HepG2 (cell line): ENCODE data around the gene TMEM121. TPM values are rescaled to one million over a fixed set of nuclear protein-coding genes. Genes with fewer than 3 reads are reported as not detected.

Source experiments
- FOXP4 ChIP-seq: sonication (generic); formaldehyde crosslinking; IDR thresholded peaks from 2 replicates; pipeline ENCODE4 v1.4.0; 2020; ENCODE audit warnings: missing genetic modification reagents
- HDAC1 ChIP-seq: sonication (generic); formaldehyde crosslinking; IDR thresholded peaks from 2 replicates; pipeline ENCODE4 v1.5.1; 2020; ENCODE audit warnings: mild to moderate bottlenecking, missing genetic modification reagents
- NR2F2 ChIP-seq: IDR thresholded peaks from 2 replicates; pipeline ENCODE4 v1.6.1; 2012; ENCODE audit warnings: low read depth, inconsistent platforms, borderline replicate concordance
- PAXIP1 ChIP-seq: sonication (generic); formaldehyde crosslinking; conservative IDR thresholded peaks from 2 replicates; pipeline ENCODE4 v1.4.0; 2020; ENCODE audit warnings: mild to moderate bottlenecking, missing genetic modification reagents, moderate library complexity
- SNAI1 ChIP-seq: sonication (generic); formaldehyde crosslinking; IDR thresholded peaks from 2 replicates; pipeline ENCODE4 v1.5.0; 2020; ENCODE audit warnings: mild to moderate bottlenecking, missing genetic modification reagents, borderline replicate concordance
- SUZ12 ChIP-seq: fragments of 150-350 bp; IDR thresholded peaks from 2 replicates; pipeline ENCODE4 v1.6.1; 2014; ENCODE audit warnings: low read depth, low read length
- TARDBP ChIP-seq: sonication (generic); formaldehyde crosslinking; IDR thresholded peaks from 2 replicates; pipeline ENCODE4 v1.8.0; 2022; ENCODE audit warnings: mild to moderate bottlenecking, missing genetic modification reagents
- ZBTB7A ChIP-seq: sonication (generic); formaldehyde crosslinking; IDR thresholded peaks from 2 replicates; pipeline ENCODE4 v1.8.0; 2022; ENCODE audit warnings: mild to moderate bottlenecking, missing genetic modification reagents
- ZNF263 ChIP-seq: sonication (generic); formaldehyde crosslinking; IDR thresholded peaks from 2 replicates; pipeline ENCODE4 v1.4.0; 2020; ENCODE audit warnings: missing genetic modification reagents
- ZNF292 ChIP-seq: sonication (generic); formaldehyde crosslinking; IDR thresholded peaks from 2 replicates; pipeline ENCODE4 v1.8.1; 2022; ENCODE audit warnings: mild to moderate bottlenecking, low read depth, missing genetic modification reagents, borderline replicate concordance
- ZNF34 ChIP-seq: sonication (generic); formaldehyde crosslinking; IDR thresholded peaks from 2 replicates; pipeline ENCODE4 v1.4.0; 2020; ENCODE audit warnings: mild to moderate bottlenecking, missing genetic modification reagents, borderline replicate concordance
- ZNF563 ChIP-seq: sonication (generic); formaldehyde crosslinking; IDR thresholded peaks from 2 replicates; pipeline ENCODE4 v1.8.0; 2022; ENCODE audit warnings: mild to moderate bottlenecking, moderate library complexity, missing genetic modification reagents
- ZNF768 ChIP-seq: sonication (generic); formaldehyde crosslinking; IDR thresholded peaks from 2 replicates; pipeline ENCODE4 v1.4.0; 2020; ENCODE audit warnings: missing genetic modification reagents
- ZNF776 ChIP-seq: sonication (generic); formaldehyde crosslinking; IDR thresholded peaks from 2 replicates; pipeline ENCODE4 v1.4.0; 2020; ENCODE audit warnings: mild to moderate bottlenecking, missing genetic modification reagents
- polyA plus RNA-seq, 8 experiments: library from polyadenylated mRNA; depleted of rRNA in 3 of 8; stranded (reverse) in 7 of 8; unstranded in 1 of 8; fragments of >200 nt; fragmentation: Illumina TruSeq in 4 of 8; extraction: Trizol in 4 of 8; gene quantifications; 2 replicates each; pipeline versions ENCODE4 v1.2.1 to v1.2.3, GENCODE V29; 2011 to 2016; ENCODE audit warnings: low read depth in 4 of 8, missing spikeins in 1 of 8, mixed read lengths in 1 of 8; ENCODE audit not compliant: insufficient read depth in 1 of 8
- total RNA-seq, 5 experiments: library from RNA; depleted of rRNA; stranded (reverse); fragments of >200 nt; fragmentation: Illumina TruSeq; extraction: Trizol; gene quantifications; 2 replicates each; pipeline ENCODE4 v1.2.3, GENCODE V29; 2016; ENCODE audit warnings: low read depth in 1 of 5
- TF ChIP-seq, protein P1 (sequence below): sonication (generic); formaldehyde crosslinking; IDR thresholded peaks from 2 replicates; pipeline ENCODE4 v1.5.0; 2020; ENCODE audit warnings: mild to moderate bottlenecking, missing genetic modification reagents, moderate library complexity
- TF ChIP-seq, protein P2 (sequence below): IDR thresholded peaks from 2 replicates; pipeline ENCODE4 v1.6.1; 2016; ENCODE audit warnings: missing compliant biosample characterization, missing genetic modification reagents, borderline replicate concordance
- TF ChIP-seq, protein P3 (sequence below): sonication (generic); formaldehyde crosslinking; IDR thresholded peaks from 2 replicates; pipeline ENCODE4 v1.4.0; 2020; ENCODE audit warnings: mild to moderate bottlenecking, missing genetic modification reagents, borderline replicate concordance

TMEM121 gene
- total and polyA plus RNA-seq, 2 of the 13 experiments (the other 11 are each of a cell fraction or from before 2014, with no cell fraction given): 6.6 to 19.0 TPM

DNA sequence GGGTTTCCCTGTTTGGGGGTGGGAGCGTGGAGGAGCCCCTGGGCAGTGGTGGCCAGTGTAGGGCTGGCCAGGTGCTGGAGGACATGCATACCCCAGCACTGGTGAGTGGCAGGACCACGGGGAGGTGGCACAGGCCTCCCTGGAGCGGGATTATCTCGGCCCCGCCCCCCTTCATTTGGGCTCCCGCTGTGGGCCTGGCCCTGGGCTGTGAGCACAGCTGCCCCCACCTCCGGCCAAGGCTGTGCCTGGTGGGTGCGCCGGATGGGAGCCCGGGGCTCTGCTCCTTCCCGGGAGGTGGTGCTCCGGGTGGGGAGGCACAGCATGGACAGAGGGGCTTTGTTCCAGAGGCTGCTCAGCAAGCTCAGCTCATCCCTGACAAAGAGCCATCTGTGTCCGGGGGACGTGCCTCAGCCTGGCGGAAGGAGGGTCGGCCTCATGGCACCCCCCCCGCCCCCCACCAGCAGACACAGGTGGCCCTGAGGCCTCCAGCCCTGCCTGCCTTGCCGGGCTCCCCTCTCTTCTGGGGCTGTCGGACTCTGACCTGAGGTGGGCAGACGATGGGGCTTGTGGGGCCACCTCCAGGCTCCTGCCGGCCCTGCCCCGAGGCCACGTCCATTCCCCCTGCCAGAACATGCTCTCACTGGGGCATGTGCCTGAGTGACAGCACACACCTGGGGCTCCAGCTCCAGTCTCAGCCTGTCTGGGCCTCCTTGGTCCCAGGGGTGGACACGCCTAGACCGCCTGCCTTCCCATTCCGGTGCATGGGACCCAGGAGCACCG, 26.9 kb upstream of the TMEM121 start (continued):
- TF ChIP-seq, protein P1, sequence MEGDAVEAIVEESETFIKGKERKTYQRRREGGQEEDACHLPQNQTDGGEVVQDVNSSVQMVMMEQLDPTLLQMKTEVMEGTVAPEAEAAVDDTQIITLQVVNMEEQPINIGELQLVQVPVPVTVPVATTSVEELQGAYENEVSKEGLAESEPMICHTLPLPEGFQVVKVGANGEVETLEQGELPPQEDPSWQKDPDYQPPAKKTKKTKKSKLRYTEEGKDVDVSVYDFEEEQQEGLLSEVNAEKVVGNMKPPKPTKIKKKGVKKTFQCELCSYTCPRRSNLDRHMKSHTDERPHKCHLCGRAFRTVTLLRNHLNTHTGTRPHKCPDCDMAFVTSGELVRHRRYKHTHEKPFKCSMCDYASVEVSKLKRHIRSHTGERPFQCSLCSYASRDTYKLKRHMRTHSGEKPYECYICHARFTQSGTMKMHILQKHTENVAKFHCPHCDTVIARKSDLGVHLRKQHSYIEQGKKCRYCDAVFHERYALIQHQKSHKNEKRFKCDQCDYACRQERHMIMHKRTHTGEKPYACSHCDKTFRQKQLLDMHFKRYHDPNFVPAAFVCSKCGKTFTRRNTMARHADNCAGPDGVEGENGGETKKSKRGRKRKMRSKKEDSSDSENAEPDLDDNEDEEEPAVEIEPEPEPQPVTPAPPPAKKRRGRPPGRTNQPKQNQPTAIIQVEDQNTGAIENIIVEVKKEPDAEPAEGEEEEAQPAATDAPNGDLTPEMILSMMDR (CRISPR knock-in tag): peak; percentile 44
- TF ChIP-seq, protein P2, sequence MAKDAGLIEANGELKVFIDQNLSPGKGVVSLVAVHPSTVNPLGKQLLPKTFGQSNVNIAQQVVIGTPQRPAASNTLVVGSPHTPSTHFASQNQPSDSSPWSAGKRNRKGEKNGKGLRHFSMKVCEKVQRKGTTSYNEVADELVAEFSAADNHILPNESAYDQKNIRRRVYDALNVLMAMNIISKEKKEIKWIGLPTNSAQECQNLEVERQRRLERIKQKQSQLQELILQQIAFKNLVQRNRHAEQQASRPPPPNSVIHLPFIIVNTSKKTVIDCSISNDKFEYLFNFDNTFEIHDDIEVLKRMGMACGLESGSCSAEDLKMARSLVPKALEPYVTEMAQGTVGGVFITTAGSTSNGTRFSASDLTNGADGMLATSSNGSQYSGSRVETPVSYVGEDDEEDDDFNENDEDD: peak; percentile 53; the same call in 1 of the 2 replicates
- peak; percentile 98 for TF ChIP-seq ZNF263
- TF ChIP-seq ZNF292: peak; percentile 74
- peak; percentile 58; the same call in 1 of the 2 replicates for TF ChIP-seq ZNF34 (CRISPR knock-in tag)
- TF ChIP-seq ZNF768: peak; percentile 66
- TF ChIP-seq SNAI1: 0 out of 2 replicates have a peak, but pooled peaks have one; percentile 52
- TF ChIP-seq TARDBP (CRISPR knock-in tag): peak; percentile 78
- peak; percentile 83 for TF ChIP-seq FOXP4 (CRISPR knock-in tag)
- TF ChIP-seq SUZ12: no peak
- TF ChIP-seq ZNF776: peak; percentile 69; the same call in 1 of the 2 replicates
- TF ChIP-seq, protein P3, sequence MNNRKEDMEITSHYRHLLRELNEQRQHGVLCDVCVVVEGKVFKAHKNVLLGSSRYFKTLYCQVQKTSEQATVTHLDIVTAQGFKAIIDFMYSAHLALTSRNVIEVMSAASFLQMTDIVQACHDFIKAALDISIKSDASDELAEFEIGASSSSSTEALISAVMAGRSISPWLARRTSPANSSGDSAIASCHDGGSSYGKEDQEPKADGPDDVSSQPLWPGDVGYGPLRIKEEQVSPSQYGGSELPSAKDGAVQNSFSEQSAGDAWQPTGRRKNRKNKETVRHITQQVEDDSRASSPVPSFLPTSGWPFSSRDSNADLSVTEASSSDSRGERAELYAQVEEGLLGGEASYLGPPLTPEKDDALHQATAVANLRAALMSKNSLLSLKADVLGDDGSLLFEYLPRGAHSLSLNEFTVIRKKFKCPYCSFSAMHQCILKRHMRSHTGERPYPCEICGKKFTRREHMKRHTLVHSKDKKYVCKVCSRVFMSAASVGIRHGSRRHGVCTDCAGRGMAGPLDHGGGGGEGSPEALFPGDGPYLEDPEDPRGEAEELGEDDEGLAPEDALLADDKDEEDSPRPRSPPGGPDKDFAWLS (CRISPR knock-in tag): peak; percentile 92
- peak; percentile 97 for TF ChIP-seq PAXIP1 (CRISPR knock-in tag)
- peak; percentile 85 for TF ChIP-seq HDAC1 (CRISPR knock-in tag)
- peak; percentile 29; the same call in 1 of the 2 replicates for TF ChIP-seq NR2F2
- TF ChIP-seq ZBTB7A (CRISPR knock-in tag): peak; percentile 90
- TF ChIP-seq ZNF563 (CRISPR knock-in tag): peak; percentile 90
